Stimulated activated CD8-positive, alpha-beta memory T cell treated with anti-CD3 and anti-CD28 coated beads, Interleukin-15, amount 100 ng/mL, for 4 hours (primary cell): Measurements from ENCODE around the gene NFE2L2.
"Not testable (repeated sequence)": the region's sequence is repeated elsewhere in the genome, so short reads cannot be mapped to it uniquely, and the experiment has no call there.

ENCODE experiments used
- DNase-seq, 2 donors: peaks; one replicate each; pipeline ENCODE4 v3.0.0-alpha.2; 2020; ENCODE audit warnings: low read depth in 2 of 2

The NFE2L2 gene

DNA sequence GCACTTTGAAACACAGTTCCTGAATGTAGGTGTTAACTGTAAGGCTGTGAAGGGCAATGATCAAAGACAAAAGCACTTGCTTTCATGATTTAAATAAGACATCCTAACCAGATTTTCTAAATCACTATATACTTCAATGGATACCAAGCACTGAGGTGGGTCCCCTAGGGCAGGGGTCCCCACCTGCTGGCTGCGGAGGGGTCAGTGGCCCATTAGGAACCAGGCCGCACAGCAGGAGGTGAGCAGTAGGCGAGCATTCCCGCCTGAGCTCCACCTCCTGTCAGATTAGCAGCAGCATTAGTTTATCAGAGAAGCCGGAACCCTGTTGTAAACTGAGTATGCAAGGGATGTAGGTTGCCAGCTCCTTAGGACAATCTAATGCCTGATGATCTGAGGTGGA lies 7.1 kb downstream of the NFE2L2 start:
- no peak for DNase-seq

DNA sequence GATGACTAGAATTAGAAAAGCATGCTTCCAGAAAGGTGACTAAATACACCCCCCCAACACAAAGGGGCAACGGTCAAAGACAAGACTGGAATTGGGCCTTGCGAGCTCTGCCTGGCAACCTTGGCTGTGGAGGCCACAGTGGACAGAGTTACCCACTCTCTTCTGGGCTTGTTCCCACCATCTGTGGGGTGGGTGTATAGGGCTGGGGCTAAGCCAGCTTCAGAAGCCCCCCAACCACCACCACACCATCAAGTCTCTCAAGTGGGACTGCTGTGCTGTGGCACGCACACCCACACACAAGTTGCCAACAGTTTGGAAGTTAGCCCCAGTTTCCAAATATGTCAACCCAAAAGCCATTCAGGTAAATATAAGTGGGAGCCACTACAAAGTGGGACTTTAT lies 7.8 kb downstream of the NFE2L2 start:
- DNase-seq = no peak

DNA sequence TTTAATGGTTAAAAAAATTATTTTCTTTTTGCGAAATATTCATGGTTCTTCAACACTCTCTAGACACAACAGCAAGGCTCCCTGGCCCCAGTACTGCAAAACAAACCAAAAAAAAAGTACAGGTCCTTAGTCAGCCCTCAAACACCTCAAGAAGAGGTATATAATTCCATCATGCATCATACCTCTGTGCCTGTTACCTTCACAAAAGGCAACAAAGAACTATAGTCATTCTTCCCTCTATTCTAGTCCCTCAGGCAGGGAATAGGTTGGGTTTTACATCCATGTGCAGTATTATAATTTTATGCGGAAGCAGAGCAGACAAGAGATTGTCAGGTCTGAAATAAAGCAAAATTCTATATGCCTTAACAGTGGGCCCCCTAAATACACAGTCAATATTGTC lies 8.5 kb downstream of the NFE2L2 start:
- no peak for DNase-seq

DNA sequence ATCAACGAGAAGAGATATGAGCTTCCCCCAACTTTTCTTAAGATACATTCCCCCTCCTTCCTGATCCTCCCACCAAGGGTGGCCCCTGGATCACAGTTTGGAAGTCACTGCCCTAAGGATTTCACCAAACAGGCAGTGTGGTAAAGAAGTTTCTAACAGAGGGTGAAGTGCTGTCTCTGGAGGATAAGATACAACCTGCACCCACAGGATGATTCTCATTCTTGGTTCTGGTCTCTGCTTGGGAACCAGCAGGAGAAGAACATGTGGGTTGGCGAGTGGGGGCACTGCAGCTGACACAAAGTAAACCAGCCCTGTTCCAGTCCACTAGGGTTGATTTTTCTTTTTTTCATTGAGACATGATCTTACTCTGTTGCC lies 9.3 kb downstream of the NFE2L2 start:
- no peak for DNase-seq

DNA sequence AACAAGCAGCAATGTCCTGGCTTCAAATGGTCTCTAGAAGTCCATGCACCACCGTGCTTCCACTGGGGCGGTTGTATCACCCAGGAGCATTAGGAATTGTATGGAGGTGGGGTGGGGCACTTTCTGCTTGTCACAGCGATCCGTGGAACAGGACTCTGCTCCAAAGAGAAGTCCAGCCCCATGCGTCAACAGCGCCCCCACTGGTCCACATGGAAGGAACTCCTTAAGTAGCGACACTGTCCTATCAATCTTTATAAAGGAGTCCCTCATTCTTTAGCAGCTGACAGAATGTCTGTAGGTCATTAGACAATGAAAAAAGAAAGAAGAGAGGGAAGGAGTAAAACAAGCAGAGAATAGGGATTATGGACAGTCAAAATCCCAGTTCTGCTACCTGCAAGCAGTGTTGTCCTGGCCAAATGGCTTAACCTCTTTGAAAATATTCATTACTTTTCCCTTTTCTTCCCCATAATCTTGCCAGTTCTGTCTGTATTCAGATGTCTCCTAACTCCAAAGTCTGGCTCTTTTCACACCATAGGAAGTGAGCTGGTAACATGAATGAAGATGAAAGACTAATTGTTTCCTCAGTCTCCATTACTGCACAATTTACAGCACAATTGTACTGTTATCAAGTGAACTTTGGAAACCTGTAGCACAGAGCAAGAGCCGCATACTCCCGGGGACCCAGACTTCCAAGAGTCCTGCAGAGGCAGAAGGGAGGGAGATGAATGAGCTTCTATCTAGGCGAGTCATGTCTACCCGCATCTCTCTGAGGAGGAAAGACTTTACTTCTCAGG lies 9.9 kb downstream of the NFE2L2 start:
- no peak for DNase-seq

DNA sequence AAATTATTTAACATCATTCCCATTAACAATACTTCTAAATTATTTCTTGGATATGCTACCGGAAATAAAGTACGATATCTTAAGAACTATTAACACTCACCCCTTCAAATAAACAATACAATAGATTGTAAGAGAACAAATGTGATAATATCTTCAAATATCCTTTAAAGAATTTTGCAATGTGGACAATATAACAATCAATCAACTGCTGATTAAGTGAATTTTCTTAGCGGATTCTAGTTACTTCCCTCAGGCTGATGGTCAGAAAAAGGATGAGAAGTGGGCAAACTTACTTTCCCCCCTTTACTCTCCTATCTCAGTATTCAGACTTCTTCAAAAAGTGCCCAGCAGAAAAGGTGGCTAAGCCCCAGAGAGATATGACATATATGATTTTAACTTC lies 10.8 kb downstream of the NFE2L2 start:
- DNase-seq = no peak

DNA sequence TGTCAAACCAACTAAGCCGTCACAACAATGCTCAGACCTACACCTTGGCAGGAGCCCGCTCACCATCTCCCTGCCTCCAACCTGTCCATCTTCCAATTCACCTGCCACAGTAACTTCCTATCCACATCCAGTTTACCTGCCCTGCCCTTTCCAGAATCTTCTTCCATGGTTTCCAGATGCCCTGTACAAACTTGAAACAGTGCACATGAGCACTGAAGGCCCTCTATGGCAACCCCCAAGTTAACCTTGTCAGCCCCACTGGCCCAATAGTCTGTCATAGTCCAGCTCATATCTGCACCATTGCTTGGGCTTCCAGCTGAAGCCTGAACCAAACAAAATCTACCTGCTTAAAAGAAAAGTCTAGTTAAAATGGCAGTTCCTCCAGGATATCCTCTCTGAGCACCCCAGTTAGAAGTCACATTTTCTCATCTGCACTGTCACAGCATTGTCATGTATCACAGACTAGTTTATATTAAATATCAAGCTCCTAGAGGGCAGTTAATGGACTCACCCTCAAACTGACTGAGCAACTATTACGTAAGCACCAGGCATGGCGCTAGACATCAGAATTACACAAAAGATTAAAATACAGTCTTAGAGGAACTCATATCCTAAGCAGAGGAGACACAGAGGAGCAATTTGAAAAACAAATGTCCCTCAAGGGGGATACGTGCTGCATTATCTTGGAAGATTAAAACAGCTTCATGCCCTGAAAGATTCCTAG lies 11.6 kb downstream of the NFE2L2 start:
- DNase-seq = no peak

DNA sequence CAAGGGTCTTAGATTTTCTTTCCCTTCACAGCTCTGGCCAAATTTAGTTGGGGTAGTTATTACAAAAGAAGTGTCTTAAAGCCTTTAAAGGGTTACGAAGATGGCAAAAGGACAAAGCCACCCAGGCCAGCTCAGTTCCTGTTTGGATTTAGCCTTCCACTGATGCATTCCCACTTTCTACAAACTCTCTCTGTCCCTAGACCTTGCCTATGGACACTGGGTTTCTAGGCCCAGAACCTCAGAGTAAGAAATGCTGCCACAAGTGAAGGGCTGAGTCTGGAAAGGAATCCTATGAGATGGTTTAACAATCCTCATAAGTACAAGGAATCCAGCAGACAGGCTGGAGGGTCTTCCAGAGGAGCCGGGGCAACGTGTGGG lies 13.4 kb downstream of the NFE2L2 start:
- DNase-seq = no peak

DNA sequence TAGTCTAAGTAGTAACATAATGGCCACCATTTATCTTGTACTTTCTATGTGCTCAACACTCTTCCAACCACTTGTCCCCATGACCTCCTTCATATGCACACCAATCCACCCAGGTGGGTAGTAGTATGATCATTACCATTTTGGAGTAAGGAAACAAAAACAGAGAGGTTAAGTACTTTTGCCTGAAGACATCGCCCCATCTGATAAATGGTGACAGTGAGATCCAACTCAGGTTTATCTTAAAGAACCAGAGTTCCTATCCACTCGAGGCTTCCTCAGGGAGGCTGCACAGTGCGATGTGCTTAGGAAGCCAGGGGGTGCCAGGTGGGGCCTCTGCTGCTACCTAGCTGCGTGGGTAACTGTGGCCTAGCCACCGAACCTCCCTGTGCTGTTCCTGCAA lies 14.1 kb downstream of the NFE2L2 start:
- no peak for DNase-seq

DNA sequence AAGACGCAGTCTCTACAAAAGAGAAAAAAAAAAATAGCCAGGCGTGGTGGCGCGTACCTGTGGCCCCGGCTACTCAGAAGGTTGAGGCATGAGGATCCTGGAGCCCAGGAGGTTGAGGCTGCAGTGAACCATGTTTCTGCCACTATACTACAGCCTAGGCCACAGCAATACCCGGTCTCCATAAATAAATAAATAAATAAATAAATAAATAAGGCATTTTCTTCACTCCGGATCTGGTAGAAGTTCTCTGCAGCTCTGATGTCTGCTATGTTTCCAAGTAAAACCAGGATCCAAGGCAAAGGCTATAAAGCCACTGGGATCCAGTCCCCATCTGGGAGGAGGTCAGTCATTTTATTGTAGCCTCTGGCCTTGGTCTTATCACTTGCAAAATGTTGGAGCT lies 15.5 kb downstream of the NFE2L2 start:
- no peak for DNase-seq

DNA sequence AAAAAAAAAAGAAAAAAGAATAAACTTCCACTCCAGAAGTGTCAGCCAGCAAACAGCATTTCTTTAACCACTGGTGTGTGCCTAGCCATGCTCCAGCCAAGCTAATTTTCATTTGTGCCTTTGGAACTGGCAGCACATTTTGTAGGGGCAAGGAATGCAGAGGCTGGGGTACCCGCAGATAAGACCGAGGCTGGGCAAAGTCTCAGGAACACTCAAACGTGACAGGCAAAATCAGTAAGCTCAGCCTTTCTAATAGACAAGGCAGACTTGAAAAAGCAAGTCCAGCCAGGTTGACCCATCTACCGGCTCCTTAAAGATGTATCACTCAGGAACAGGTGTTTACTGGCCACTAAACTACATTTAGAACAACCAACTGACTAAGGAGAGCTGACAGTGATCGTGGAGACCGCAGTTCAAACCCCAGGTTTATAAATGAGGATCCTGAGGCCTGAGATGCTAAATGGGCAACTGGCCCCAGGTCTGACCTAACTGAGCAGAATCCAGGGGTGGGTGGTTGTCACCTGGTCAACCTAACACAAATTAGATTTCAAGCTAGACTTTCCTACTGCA lies 16.7 kb downstream of the NFE2L2 start:
- no peak for DNase-seq

DNA sequence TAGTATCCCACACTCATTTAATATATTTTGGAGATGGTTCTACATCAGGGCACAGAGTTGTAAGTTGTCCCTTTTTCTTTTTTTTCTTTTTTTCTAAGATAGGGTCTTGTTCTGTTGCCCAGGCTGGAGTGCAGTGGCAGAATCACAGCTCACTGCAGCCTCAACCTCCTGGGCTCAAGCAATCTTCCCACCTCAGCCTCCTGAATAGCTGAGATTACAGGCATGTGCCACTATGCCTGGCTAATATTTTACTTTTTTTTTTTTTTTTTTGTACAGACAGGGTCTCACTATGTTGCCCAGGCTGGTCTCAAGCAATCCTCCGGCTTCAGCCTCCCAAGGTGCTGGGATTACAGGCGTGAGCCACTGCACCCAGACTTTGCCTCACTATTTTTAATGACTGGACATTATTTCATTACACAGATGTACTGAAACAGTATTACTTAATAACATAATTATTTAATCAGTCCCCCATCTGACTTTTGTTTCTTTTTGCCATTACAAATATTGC lies 17.9 kb downstream of the NFE2L2 start:
- not testable (repeated sequence) for DNase-seq

DNA sequence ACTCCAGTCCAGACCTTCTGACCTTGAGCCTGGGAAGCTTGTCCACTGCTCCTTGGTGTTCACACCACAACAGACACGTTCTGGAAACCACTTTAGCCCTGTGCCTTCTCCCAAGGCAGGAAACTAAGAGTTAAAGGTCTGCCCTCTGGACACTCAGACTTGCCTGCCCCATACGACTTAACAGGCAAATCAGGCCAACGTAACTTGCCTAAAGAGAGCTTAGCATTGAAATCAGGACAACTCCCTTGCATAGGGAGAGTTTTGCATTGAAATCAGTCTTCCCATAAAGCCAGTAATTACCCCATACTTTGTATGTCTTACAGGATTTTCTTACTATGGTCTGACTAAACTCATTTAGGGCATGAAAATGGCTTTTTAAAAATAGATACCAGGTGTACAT lies 18.5 kb downstream of the NFE2L2 start:
- DNase-seq = no peak

DNA sequence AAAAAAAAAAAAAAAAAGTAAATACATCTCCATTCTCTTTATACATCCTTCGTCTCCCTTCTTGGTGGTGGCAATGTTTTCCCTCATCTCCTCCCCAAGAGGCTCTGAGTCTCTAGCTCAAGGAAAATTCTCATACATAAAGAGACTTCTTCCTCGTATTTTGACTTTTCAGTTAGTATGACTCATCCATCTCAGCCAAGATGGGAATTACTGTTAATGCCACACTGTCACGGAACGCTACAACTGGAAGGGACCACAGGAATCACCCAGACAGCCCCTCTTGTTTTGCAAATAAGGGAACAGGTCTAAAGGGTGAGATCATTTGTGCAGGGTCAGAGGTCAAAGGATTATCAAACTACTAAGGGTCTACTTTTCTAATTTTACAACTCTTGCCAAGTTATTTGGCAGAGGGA lies 19.5 kb downstream of the NFE2L2 start:
- no peak for DNase-seq

DNA sequence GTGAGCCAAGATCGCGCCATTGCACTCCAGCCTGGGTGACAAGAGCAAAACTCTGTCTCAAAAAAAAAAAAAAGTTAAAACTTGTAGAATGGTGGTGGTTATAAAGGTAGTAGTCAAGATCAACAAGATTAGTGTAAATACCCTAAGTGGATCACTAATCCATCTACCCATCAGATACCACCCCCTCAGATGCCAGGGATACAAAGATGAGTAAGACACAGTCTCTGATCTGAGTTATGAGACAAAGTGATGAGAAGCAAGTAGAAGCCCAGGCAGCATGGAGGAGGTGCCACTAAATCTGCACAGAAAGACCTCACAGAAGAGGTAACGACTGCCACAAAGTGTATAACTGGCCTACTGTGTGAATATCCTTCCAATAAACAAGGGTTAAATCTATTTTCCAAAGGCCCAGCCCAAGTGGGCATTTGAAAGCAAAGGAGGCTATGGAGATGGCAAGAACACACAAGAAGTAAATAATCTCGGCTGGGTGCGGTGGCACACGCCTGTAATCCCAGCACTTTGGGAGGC lies 20.2 kb downstream of the NFE2L2 start:
- no peak for DNase-seq

DNA sequence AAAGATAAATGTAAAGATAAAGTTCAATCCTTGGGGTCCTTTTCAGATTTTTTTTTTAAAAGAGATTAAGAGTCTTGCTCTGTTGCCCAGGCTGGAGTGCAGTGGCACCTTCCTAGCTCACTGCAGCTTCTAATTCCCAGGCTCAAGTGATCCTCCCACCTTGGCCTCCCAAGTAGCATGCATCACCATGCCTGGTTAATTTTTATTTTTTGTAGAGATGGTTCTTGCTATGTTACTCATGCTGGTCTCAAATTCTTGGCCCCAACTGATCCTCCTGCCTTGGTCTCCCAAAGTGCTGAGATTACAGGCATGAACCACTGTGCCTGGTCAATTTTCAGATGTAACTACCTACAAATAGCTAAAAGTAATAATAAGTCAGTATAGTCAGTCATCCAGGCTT lies 21.1 kb downstream of the NFE2L2 start:
- no peak for DNase-seq

DNA sequence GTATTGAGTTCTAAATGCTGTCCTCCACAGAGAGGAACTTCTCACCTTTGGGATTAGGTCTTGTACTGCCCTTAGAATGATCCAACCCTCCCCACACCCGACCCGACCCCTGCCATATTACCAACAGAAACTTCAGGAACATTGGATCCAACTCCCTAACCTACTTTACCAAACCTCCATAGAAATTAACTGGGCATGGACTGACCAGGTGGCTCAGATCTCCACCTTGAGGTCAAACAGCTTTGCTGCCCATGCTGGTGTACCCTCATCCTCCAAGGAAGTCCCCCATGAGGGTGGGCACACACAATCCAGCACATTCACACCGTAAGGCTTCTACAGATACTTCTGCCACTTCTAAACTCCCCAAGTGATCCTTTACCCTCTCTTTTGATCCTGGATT lies 21.5 kb downstream of the NFE2L2 start:
- DNase-seq = no peak

DNA sequence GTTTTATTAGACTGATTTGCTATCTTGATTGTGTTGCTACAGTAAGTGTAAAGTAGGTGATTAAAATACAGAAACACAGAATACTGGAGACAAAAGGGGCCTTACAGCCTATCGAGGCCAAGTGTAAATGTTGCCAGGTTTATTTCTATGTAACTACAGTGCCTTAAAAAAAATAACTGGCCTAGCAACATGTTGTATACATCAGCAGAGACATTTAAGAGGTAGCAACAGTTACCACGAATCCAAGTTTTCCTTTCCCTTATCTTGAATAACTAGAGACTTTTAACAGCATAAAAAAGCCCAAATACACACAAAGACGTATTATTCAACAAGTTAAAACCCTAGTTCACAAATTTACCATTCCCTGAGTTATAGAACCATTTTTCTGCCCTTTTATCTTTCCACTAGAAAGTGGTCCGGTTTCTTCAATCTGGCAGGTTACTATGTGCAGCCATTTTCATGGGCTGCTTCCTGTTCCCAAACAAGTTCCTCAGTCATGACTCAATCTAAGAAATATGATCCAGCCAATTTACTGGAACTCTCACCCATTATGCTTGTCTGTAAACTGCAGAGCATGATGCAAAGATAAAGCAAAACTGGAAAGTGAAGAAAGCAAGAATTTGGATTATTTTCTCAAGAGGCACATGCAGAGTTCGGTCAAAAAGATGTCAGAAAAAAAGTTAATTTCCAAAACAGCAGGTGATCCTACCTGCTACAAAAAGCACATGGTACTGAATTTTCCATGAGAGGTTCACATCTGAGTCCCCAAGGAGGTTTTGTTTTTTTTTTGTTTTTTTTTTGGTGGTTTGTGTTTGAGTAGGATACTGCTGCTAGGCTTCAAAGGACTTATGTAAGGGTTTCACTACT lies 22.2 kb downstream of the NFE2L2 start:
- no peak for DNase-seq

DNA sequence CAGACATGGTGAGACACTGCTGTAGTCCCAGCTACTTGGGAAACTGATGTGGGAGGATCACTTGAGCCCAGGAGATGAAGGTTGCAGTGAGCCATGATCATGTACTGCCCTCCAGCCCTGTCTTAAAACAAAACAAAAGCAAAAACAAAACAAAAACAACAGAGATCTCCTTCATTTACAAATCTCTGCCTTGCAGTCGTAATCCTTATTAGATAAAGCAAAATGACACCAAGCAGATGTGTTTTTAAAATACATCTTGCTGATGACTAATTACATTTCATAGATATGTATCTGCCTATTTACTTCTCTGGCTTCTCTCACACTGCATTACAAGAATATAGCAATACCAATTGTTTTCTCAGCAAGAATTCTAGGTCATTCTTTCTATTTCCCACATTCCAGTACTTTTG lies 22.8 kb downstream of the NFE2L2 start:
- DNase-seq = no peak

DNA sequence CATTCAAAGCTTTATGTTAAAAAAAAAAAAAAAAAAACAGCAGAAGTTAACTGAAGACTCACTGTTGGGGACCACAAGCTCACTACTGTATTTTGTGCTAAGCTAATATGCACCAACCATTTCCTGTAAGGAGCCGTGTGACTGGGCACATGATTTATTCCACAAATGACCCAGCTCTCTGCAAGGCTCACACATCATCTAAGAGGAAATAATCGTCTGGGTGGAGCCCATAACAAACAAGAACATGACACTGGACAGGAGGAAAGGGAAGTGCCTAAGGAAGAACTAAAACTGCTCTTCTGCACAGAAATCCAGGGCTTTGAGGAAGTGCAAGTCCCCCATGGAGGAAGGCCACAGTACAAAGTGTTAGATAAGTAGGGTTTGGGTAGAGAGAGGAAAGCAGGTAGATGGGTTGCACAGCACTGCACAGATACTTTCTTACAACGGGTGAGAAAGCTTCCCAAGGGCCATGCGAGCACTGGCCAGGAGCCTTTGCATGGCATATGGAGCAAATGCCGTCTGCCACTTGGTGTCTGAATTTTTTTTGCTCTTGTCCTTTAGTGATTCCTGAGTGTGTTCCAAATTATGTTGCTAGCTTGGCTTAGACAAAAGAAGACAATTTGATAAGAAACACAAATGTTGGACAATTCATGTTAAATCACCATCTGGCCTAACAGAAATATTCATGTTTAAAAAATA lies 24.4 kb downstream of the NFE2L2 start:
- no peak for DNase-seq

DNA sequence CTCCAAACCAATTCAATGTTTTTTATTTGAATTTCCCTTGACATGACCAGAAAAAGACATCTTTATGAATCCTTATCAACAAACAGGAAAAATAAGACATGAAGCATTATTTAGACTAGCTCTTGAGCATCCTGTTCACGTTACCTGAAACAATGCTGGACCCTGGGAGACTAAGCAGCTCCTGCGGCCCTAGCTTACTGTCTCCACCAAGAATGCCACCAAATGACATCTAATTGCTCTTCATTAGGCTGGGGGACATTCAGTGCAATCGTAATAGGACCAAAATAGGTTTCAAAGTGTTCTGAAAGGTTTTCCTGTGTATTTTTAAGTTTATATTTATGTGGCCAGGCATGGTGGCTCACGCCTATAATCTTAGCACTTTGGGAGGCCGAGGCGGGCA lies 25.5 kb downstream of the NFE2L2 start:
- DNase-seq = no peak
